Sigmoid colon (tissue), 4 donors: ENCODE data around the gene SMAD1.

ENCODE experiments used
- CTCF ChIP-seq, 4 experiments: fragments of 450-650 bp in 3 of 4; fragments of 200-600 bp in 1 of 4; IDR thresholded peaks; one replicate each; pipeline ENCODE4 v1.5.1; 2016 to 2019; ENCODE audit warnings: antibody characterized with exemption in 4 of 4, mild to moderate bottlenecking in 3 of 4, moderate library complexity in 2 of 4
- POLR2A ChIP-seq, 2 donors: fragments of 450-650 bp; IDR thresholded peaks; one replicate each; pipeline ENCODE4 v1.6.1; 2016; ENCODE audit warnings: antibody characterized with exemption in 2 of 2, mild to moderate bottlenecking in 2 of 2, moderate library complexity in 2 of 2
- POLR2AphosphoS5 ChIP-seq, 4 donors: sonication (generic); formaldehyde crosslinking; IDR thresholded peaks; one replicate each; pipeline ENCODE4 v1.6.1; 2017; ENCODE audit warnings: antibody characterized with exemption in 4 of 4

DNA sequence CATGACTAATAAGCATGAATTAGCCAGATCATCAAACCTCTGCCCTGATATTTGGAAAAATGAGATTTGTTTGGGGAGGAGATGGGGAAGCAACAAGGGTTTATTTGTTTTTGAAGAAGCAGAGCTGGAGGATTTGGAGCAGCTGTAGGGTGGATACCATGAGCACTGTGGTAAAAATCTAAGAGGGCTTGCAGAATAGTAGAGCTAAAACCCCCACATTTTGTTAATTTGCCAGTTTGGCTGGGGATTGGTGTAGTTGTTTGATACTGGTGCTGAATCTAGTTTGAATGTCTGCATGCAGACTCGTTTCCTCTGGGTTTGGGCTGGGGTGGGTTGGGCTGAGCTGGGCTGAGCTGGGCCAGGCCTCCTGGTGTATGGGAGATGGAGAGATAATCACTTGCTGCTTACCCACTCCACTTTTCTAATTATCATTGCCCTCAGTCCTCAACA, 43.7 kb downstream of the SMAD1 start:
- TF ChIP-seq CTCF (IDR thresholded peaks at IDR 0.05), result no peak
- TF ChIP-seq POLR2A (IDR thresholded peaks at IDR 0.05), result no peak
- TF ChIP-seq POLR2AphosphoS5 (IDR thresholded peaks at IDR 0.05), result no peak
